HG02623 (cell line): Measurements from ENCODE around the gene CHCHD6.

ENCODE experiments used
- ATAC-seq: cut with Tn5 transposase; IDR thresholded peaks from one replicate; pipeline ENCODE4 v1.9.1; 2021; ENCODE audit warnings: moderate library complexity; ENCODE audit not compliant: unreplicated experiment

Gene CHCHD6

DNA sequence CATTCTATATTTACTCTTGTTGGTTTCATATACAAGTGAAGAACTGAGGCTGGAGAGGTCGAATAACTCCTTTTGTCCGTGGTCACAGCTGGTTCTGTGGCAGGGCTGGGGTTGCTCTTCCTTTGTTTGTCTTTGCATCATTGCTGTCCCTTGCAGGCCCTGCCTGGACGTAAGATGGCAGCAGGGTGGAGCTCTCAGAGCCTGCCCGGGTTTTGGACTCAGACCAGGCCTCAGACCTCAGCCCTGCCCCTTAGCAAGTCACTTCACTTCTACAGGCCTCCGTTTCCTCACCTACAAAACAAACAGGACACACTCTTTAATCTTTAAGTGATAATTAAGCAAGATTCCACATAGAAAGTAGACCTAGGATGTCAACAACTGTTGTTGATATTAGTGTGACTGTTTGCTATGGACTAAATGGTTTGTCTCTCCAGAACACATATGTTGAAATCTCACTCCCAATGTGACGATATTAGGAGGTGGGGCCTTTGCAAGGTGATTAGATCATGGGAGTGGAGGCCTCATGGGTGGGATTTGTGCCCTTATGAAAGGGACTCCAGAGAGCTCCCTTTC lies 213.3 kb downstream of the CHCHD6 start:
- no peak for ATAC-seq

DNA sequence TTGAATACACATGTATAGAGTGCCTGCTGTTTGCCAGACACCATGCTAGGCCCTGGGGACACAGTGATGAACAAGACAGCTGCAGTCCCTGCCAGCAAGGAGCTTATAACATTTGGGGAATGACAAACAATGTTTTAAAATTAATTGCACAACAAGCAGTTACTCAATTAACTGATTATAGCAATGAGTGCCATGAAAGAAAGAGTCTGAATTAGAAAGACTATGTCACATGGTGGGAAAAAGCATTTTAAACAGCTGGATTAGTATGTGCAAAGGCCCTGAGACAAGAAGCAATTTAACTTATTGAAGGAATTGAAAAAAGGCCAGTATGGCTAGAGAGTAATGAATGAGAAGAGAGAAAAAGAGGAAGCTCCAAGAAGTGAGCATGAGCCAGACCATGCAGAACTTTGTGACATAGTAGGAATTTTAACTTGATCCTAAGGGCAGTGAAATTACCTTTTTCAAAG lies 214.3 kb downstream of the CHCHD6 start:
- ATAC-seq = no peak

DNA sequence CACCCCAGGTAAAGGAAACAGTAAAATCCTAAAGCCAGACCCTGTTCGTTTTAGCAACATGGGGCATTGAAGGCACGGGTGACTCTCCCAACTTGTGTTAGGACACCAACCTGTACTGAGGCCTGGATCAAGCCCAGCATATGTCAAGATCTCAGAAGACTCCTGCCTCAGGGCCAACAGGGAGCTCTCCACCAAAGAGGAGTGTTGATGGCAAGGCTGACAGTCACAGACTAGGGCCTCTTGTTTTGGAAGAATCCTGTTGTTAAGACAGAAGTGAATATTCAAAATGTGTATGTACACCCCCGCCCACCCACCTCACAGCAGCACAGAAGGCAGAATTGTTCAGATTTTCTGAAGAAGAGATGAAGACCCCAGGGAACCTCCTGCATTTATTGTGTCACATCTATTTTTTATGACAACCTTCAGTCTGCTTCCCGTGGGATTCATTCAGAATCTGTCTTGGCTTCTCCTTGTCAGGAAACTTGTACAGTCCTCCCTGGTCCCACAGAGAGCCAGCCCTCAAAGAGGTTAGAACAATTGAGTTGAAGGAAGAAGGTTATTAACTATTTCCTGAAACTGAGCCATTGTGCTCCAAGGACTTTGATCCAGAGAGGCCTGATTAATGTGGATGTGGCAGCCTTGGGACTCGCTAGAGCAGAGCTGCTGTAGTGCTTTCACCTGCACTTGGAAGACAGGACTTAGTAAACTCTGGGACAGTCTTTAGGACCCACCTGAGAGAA lies 217.2 kb downstream of the CHCHD6 start:
- no peak for ATAC-seq

DNA sequence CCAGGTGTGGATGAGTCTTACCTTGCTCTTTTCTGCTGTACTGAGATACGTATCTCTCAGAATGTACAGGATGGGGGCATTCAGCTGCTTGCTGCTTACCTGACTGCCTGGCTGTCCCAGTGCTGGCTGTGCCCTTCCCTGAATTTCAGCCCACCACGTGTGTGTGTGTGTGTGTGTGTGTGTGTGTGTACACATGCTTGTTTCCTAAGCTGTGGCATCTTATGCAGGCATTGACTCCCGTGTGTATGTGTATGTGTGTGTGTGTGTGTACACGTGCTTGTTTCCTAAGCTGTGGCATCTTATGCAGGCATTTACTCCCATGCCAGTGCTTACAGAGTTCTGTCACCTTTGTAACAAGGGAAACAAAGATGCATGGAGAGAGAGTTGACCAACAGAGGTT lies 218.4 kb downstream of the CHCHD6 start:
- no peak for ATAC-seq

DNA sequence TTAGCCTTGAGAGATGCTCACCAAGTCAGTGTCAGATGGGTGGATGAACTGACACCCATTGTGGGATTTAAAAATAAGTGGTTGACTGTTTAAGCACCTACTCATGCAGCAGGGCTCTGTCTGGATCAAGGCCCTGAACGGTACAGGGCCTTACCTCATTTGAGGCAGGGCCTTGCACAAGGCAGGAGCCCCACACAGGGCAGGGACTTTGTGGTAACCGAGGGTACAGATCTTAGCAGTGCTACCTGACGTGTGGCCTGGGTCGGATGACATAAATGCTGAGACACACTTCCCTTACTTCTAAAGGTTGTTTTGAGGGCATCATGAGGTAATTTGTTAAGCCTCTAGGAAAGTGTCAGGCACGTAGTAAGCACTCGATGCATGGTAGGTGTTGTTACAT lies 219.4 kb downstream of the CHCHD6 start:
- no peak for ATAC-seq

DNA sequence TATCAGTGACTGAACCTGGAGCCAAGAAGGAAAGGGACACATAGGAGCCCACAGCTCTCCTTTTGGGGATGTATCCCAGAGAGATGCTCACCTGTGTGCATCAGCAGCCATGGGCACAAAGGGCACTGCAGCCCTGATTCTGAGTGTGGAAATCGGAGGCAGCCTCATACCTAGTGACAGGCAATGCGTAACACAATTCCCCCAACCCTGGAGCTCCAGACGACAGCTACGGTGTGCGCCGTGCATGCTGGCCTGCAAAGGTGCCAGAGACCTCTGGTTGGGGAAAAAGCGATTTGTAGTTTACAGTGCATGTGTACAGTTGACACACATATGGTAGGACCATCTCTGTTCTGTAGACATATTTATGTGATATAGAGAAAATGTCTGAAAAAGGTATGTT lies 219.9 kb downstream of the CHCHD6 start:
- ATAC-seq = no peak

DNA sequence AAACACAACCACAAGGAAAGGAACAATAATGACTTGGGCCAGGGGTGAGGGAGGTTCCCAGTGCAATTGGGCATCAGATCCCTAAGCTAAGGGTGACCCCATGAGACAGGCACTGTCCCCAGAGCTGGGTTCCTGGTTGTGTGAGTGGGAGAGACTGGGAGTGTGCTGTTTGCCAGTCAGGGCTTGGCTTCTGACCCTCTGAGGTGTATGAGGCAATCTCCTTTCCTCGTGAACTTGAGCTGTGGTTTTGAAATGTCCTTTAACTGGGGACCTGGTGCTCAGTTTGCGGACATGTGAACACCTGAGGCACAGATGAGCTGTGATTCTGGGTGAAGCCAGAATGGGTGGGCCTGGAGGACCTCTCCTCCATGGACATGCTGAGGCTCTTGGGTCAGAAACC lies 220.4 kb downstream of the CHCHD6 start:
- no peak for ATAC-seq

DNA sequence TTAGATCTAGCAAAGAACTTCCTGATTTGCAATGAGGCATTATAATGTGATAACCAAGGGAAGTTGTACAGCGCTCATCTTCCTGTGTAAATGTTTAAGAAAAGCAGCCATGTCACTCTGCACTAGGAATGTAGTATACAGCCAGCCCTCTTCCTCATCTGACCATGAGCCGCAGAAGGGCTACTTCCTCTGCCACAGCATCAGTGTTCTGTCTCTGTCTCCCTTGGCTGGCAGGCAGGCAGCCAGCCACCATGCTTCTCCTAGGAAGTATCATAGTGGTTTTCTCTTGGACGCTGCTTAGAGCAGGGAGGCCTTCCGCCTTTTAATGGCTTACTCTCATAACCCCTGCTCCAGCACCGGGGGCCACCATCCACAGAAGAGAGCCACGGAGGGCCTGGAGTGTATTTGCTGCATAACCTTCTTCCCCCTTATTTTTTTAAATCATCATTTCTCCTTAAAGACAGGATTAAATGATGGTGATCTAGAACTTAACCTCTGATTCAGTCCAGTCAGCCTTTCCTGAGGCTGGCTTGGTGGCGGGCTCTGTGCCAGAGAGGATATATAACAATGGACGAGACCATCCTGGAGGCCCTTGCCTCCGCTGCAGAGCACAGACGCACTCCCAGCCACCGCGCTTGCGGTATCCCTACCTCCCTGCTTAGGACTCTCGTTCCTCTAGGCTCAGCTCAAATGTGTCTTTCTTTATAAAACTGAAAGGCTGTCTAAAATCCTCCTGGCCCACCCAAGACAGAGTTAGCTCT lies 221.6 kb downstream of the CHCHD6 start:
- no peak for ATAC-seq

DNA sequence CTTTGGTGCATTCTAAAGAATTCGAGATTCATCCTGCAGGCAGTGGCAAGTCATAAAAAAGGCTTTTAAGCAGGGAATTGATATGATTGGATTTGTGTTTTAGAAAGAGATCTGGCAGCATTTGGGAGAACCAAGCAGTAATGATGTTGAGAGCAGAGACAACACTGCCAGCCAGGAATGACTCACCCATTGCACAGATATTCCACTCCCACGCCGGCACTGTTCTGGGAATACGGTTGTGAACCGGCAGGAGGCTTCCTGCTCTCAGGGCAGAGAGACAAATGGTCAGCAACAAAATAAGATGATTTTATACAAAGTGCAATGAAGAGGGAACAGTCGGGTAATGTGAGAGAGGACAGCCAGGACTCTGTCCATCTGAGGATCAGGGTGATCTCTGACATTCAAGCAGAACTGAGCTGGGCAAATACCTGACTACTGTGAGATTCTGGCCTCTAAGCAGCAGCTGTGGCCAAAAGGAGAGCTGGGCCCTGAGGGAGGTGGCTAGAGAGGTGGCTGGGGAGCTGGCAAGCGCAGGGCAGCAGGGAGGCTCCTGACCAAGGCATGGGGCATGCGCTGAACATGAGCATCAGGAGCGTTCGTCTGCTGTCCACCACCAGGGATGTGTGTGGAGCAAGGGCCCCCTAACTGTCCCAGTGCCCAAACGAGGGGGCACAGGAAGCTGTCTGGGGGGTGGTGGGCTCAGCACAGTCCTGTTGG lies 222.8 kb downstream of the CHCHD6 start:
- no peak for ATAC-seq

DNA sequence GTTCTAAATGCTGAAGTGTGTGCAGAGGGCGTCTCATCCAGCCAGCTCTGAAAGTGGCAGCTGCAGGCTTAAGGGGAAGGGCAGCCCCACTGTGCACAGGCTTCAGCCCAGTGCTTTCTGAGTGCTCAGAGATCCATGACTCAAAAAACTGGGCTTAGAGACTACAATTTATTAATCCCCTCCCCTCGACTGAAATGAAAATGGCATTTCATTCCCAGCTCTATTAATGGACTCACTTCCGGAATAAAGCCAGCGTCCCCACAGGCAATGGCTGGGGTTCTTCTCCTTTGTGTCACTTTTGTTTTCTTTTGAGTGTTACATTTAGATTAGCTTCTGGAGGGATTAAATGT lies 223.3 kb downstream of the CHCHD6 start:
- no peak for ATAC-seq

DNA sequence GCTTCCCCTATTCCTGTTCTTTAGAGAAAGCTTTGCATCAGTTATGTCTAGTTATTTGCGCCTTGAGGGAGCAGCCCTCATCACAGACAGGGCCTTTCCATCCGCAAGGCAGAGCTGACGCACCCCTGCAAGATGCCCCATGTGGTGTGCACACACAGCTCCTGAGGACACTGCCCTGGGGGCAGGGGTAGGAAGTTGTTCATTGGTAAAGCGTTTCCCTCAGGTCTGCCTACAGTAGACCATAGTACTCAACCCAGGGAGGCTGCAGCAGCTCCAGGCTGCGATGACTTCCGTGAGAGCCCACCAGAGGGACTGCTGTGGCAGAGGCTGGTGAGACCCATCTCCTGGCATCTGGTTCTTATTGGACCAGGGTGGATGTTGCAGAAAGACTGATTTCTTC lies 223.8 kb downstream of the CHCHD6 start:
- no peak for ATAC-seq

DNA sequence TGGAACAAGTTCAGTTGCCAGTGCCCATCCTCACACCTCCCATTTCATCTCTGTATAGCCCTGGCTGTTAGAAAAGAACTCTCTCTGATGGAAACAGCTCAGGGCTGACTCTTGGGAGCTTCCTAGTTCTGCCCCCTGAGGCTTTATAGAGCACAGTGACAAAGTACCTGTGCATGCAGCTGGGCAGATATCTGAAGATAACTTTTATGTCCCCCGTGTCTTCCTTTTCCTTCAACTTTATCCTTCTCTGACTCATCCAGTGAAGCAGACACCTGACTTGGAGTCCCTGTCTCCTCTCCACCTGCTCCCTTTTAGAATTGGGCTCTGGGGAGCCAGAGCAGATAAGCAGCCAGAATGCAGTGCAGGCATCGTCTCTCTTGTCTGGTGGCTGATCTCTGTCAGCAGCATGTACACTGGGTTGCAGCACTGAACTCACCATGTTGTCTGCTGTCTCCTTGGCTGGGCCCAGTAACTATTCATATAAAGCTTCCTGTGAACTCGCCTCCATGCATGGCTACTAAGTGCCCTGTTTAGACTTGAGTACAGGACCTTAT lies 225.0 kb downstream of the CHCHD6 start:
- ATAC-seq = no peak

DNA sequence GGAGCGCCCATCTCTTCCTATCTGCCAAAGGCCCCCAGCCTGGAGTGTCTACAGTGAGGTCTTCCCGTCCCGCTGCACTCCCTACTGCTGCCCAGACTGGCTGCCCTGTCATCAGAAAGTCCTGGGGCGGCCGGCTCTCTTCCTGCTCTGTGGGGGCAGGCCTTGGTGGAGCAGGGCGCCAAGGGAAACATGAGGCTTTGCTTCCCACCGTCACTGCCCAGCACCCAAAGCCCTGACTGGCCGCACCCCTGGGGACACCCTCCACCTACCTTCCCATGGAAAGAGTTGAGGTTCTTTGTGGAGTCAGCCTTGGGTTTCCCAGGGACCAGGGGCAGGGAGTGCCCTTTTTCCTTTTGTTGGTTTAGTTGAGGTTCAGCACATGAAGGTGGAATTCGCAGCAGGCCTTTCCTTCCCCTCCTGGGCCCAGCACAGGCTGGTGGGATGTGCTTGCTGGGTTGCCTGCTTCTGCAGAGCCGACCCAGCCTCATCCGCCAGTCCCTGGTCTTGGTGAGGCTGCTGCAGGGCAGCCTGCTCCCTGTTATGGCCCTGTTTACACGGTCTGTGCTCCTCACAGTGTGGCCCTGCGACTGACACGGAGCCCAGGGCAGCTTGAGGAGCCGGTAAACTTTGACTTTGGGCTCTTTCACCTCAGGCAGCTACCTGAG lies 227.0 kb downstream of the CHCHD6 start:
- no peak for ATAC-seq

DNA sequence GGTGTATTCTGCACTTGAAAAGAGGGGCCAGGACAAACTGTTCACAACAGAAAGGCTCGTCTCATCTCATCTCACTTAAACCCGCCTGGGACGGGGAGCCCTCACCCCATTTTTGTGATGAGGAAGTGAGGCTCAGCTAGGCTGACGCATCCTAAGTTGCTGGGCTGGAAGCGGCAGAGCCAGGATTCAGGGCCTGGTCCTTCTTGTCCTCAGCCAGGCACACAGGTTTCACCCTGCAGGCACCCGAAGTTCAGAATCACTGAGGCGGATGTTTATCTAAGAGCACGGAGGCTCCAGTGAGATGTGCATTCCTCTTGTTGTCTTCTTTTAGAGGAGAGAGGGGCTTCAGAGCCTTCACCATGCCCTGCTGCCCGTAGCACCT lies 227.8 kb downstream of the CHCHD6 start:
- no peak for ATAC-seq

DNA sequence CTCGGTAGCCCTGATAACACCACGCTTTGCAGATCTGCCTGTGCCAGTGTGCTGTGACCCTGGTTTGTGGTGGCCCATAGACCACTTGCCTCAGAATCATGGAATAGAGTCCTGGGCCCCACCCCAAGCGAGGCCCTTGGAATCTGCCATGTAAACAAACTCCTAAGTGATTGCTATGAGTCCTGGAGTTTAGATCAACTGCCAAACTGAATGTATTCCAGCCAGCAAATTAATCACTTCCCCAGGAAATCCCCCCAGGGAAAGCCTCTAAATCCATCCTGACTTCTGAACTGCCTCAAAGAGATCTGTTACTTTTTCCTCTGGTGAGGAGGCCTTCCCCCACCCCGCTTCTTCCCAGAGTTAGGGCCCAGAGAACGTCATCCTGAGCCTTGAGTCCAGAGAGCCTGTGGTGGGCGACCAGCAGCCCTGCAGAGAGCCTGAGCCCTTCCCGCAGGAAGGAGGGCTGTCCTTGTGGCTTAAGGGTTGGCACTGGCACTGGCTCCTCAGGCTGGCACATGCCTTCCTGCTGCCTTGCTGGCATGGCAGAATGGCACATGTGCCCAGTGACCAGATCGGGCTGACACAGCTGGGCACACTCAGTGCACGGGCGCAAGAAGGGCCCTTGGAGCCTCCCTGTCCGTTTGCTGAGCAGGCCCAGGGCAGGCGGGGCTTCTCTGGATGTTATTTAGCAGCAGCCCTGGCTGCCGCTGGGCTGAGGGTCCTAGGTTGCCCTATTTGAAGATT lies 228.3 kb downstream of the CHCHD6 start:
- ATAC-seq = no peak

DNA sequence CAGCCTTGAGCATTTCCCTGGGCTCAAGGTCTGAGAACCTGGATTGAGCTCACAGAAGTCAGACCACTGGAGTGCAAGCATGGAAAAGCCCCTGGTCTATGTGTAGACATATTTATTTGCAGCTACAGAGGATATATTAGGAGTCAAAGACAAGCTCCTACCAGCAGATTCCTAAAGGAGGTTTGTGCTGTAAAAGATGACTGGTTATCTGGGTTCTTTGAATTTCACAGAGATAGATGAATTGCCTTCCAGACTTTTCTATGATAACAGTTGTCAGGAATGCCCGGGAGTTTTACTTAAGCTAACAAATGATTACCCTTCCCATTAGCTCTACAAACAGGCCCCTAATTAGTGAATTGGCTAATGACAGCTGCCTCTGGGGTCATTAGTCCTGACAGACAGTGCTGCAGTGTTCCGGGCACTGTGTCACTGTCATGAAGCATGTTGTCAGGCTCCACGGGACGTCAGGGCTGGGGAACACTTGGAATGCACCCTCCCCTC lies 230.0 kb downstream of the CHCHD6 start:
- ATAC-seq = no peak

DNA sequence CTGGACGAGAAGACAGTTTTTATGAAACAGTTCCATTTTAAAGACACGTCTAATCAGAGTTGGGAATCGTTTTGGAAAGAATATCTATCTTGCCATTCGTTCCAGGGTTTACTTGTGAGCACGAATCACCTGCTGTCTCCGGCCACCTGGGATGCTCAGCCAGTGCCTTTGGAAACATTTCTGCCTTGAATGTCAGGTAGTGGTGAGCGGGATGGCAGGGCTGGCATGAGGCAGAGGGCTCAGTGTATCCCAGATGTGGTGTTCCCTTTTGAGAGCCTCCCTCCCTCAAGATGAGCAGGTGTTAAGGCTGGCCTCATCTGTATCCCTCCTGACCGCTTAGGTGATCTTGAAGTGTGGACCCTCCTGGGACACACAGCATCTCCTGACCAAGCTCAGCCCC lies 231.0 kb downstream of the CHCHD6 start:
- ATAC-seq = no peak

DNA sequence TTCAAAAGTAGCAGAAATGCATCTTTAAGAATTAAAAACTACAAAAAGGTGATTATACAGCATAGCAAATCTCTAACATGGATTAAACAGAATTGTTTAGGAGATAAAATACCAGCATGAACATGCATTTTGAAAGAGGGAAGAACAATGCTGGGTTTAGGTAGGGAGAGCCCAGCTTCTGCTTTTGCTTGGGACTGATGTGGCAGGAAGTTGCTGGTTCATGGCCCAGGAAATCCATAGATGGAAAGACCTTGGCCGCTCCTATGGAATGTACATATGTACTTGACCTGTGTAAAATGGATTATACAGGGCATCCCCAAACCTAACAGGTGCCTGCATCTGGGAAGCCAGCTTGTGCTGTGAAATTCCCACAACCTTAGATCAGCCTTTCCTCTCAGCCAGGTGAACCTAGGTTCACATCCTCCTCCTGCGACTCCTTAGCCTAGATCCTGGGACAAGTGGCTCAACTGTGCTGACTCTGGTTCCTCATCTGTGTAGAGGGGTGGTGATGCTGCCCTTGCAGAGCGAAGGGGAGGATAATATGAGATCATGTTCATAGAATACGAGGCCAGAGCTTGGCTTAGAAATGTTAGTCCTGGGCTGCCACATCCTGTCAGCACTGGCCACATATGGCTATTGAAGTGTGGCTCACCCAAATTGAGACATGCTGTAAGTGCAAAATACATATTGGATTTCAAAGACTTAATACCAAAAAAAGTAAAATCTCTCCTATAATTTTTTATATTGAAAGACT lies 231.9 kb downstream of the CHCHD6 start:
- no peak for ATAC-seq

DNA sequence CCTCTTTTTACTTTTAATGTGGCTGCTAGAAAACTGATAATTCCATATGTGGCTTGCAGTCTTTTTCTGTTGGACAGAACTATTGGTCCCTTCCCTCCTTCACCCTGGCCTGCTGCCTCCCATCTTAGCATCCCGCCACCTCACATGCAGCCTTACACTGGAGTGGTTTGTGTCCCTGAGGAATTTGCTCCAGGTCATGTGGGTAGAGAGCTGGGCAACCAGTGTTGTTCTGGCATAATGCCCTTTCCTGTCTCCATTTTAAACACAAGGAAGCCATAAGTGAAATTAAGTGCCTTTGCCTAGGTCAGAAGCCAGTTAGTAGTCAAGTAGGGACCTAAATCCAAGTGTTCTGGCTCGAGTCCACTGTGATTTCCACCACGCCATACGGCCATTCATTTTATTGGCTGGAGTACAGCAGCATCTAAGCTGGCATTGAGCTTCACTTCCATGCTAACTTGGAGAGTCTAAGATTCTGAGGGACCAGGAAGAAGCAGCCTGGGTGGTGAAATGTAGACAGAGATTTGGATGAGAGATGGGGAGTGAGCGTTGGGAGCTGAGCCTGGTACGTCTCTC lies 232.9 kb downstream of the CHCHD6 start:
- ATAC-seq = no peak
